Hepatocyte (in vitro differentiated cells): ENCODE data around the gene PRAC2. TPM values are rescaled to one million over a fixed set of nuclear protein-coding genes. Genes with fewer than 3 reads are reported as not detected.

Source experiments
- DNase-seq: peaks from one replicate; pipeline ENCODE4 v3.0.0-alpha.2; 2016; ENCODE audit warnings: low spot score
- H2AFZ ChIP-seq: fragments of 200-600 bp; sonication (generic); 2 replicates; pipeline ENCODE4 v1.6.0; 2016; ENCODE audit warnings: antibody characterized with exemption, mild to moderate bottlenecking
- H3K27ac ChIP-seq: fragments of 200-600 bp; sonication (generic); 2 replicates; pipeline ENCODE4 v1.5.1; 2016; ENCODE audit warnings: mild to moderate bottlenecking
- H3K27me3 ChIP-seq: fragments of 200-600 bp; sonication (generic); 2 replicates; pipeline ENCODE4 v1.6.1; 2016
- H3K36me3 ChIP-seq: fragments of 200-600 bp; sonication (generic); replicated peaks from 2 replicates; pipeline ENCODE4 v1.5.1; 2016; ENCODE audit warnings: low read depth; ENCODE audit not compliant: insufficient read depth
- H3K4me1 ChIP-seq: fragments of 200-600 bp; sonication (generic); 2 replicates; pipeline ENCODE4 v1.5.1; 2016; ENCODE audit warnings: mild to moderate bottlenecking, moderate library complexity; ENCODE audit not compliant: insufficient read depth
- H3K4me2 ChIP-seq: fragments of 200-600 bp; sonication (generic); 2 replicates; pipeline ENCODE4 v1.6.0; 2016
- H3K4me3 ChIP-seq: fragments of 200-600 bp; sonication (generic); 2 replicates; pipeline ENCODE4 v1.5.1; 2016; ENCODE audit warnings: mild to moderate bottlenecking
- H3K79me2 ChIP-seq: fragments of 200-600 bp; sonication (generic); 2 replicates; pipeline ENCODE4 v1.6.0; 2017; ENCODE audit warnings: mild to moderate bottlenecking
- H3K9me2 ChIP-seq: fragments of 200-600 bp; sonication (generic); replicated peaks from 2 replicates; pipeline ENCODE4 v1.6.0; 2017; ENCODE audit warnings: mild to moderate bottlenecking; ENCODE audit not compliant: insufficient read depth
- H3K9me3 ChIP-seq: fragments of 200-600 bp; sonication (generic); 2 replicates; pipeline ENCODE4 v1.5.1; 2016; ENCODE audit warnings: low read depth, mild to moderate bottlenecking
- H4K20me1 ChIP-seq: fragments of 200-600 bp; sonication (generic); 2 replicates; pipeline ENCODE4 v1.6.0; 2016; ENCODE audit warnings: mild to moderate bottlenecking; ENCODE audit not compliant: insufficient read depth, poor library complexity, severe bottlenecking
- CTCF ChIP-seq: fragments of 200-600 bp; sonication (generic); IDR thresholded peaks from 2 replicates; pipeline ENCODE4 v1.5.1; 2016; ENCODE audit warnings: antibody characterized with exemption, mild to moderate bottlenecking; ENCODE audit not compliant: poor library complexity
- EZH2 ChIP-seq: fragments of 200-600 bp; sonication (generic); IDR thresholded peaks from 2 replicates; pipeline ENCODE4 v1.6.1; 2016; ENCODE audit warnings: antibody characterized with exemption, mild to moderate bottlenecking, borderline replicate concordance
- EZH2phosphoT487 ChIP-seq: fragments of 200-600 bp; sonication (generic); IDR thresholded peaks from one replicate; pipeline ENCODE4 v1.6.1; 2018; ENCODE audit warnings: antibody characterized with exemption, mild to moderate bottlenecking, low read depth, moderate library complexity; ENCODE audit not compliant: unreplicated experiment, severe bottlenecking
- WGBS: methylation state at CpG from one replicate; pipeline ENCODE4 v1.1.6; 2016; ENCODE audit warnings: low lambda C conversion rate; ENCODE audit errors: missing lambda C conversion rate; 5-methylcytosine and 5-hydroxymethylcytosine counted together
- polyA plus RNA-seq: library from polyadenylated mRNA; unstranded; fragments of >200 nt; fragmentation: Nextera tagmentation; extraction: Ambion mirVana; gene quantifications from 2 replicates; pipeline ENCODE4 v1.2.1, GENCODE V29; 2016
- total RNA-seq: library from RNA; depleted of rRNA; stranded (reverse); fragments of >200 nt; gene quantifications from 2 replicates; pipeline ENCODE4 v1.2.3, GENCODE V29; 2014

Gene PRAC2
- total and polyA plus RNA-seq, 2 experiments from 2014 or later: 1.5 TPM; not detected in 1

- no peaks in the 10 kb centered on the region for H3K79me2 ChIP-seq
- H4K20me1 ChIP-seq: no peaks in the 10 kb centered on the region
- H2AFZ ChIP-seq: peak overlapping the region; percentile 46
- no peaks in the 10 kb centered on the region for H3K9me2 ChIP-seq
- no peaks in the 10 kb centered on the region for H3K9me3 ChIP-seq
- no peak overlapping the region for H3K27ac ChIP-seq
- no peaks in the 10 kb centered on the region for H3K36me3 ChIP-seq
- WGBS: 6% methylated on average over 52 of the region's 53 CpGs
- DNase-seq: no peak
- peaks cover 100% of the 10 kb centered on the region for H3K27me3 ChIP-seq
- H3K4me2 ChIP-seq: no peak overlapping the region
- no peaks in the 10 kb centered on the region for H3K4me1 ChIP-seq
- TF ChIP-seq CTCF: no peak
- TF ChIP-seq EZH2: peak; percentile 100
- TF ChIP-seq EZH2phosphoT487: peak; percentile 91
- H3K4me3 ChIP-seq: no peak overlapping the region
Measured at GRCh38 chr17:48747445-48748363, 24.7 kb downstream of the PRAC2 start.

- TF ChIP-seq CTCF: no peak
- 46% methylated on average over 16 of the region's 16 CpGs for WGBS
Measured at GRCh38 chr17:48748718-48749566, 26.0 kb downstream of the PRAC2 start.

GRCh38 chr17:48749621-48750553 is 26.9 kb downstream of the PRAC2 start:
- Histone ChIP-seq H4K20me1 (no peaks in the 10 kb centered on the region), H3K27ac (no peak overlapping the region), H3K9me2 (no peaks in the 10 kb centered on the region), H3K4me3 (no peak overlapping the region), H3K4me1 (peaks cover 2% of the 10 kb centered on the region), H2AFZ (no peak overlapping the region), H3K9me3 (no peaks in the 10 kb centered on the region), H3K36me3 (no peaks in the 10 kb centered on the region), H3K79me2 (no peaks in the 10 kb centered on the region), H3K4me2 (no peak overlapping the region), H3K27me3 (peaks cover 100% of the 10 kb centered on the region)
- TF ChIP-seq EZH2phosphoT487: peak; percentile 72
- no peak for TF ChIP-seq CTCF
- peak; percentile 20 for TF ChIP-seq EZH2
- WGBS: 12% methylated on average over 32 of the region's 32 CpGs
- no peak for DNase-seq

More at GRCh38 chr17:48748718-48749566, 26.0 kb downstream of the PRAC2 start:
- Histone ChIP-seq H3K4me1 (no peaks in the 10 kb centered on the region), H3K36me3 (no peaks in the 10 kb centered on the region), H3K27me3 (peaks cover 100% of the 10 kb centered on the region), H3K4me3 (no peak overlapping the region), H3K9me3 (no peaks in the 10 kb centered on the region), H3K9me2 (no peaks in the 10 kb centered on the region), H3K79me2 (no peaks in the 10 kb centered on the region), H4K20me1 (no peaks in the 10 kb centered on the region), H3K4me2 (no peak overlapping the region), H2AFZ (no peak overlapping the region), H3K27ac (no peak overlapping the region)
- DNase-seq: no peak
